GM18526 (cell line): ENCODE measurements around the gene ZNF541.

Experiments used
- POLR2A ChIP-seq: IDR thresholded peaks from 3 replicates; pipeline ENCODE4 v1.6.1; 2011; ENCODE audit not compliant: insufficient read length; ENCODE audit errors: extremely low read depth

ZNF541 gene

GRCh38 chr19:47569331-47569730, 3.6 kb downstream of the ZNF541 start:
- TF ChIP-seq POLR2A, result no peak

DNA sequence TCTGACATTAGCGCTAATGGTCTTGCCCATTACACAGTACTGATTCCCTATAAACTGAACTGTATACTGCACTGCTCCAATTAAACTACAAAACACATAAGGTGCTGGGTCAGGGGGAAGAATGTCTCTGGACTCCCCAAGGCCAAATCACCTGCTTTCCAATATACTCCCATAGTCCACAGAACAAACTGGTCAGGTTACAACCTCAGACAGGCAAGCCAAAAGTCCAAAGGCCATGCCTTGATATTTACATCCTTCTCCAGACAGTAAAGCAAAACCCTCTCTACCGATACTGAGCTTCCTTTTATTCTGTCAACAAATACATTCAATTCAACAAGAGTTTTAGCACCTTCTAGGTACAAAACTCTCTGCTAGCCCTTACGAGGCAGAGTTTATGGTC, 8.9 kb downstream of the ZNF541 start:
- TF ChIP-seq POLR2A, result no peak

DNA sequence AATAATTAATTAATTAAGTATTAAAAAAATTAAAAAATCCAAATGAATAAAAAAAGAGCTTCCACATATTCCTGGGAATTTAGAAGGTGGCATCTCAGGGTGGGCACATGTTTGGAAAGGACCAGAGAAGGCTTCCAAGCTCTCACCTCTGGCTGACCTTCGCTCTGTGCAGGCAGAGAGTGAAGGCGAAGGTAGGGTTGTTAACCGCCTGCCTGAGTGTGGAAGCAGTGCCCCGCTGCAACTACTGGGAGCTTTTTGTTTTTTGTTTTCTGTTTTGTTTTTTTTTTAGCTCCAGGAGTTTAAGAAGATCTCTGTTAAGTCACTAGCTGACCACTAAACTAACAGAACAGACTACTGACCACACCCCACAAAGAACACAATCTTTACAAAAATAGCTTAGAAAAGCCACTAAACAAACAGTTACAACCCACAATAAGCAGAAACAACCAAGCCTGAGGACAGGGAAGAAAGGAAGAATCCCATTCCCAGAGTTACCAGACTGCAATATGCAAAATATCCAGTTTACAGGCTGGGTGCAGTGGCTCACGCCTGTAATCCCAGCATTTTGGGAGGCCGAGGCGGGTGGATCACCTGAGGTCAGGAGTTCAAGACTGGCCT, 11.4 kb downstream of the ZNF541 start:
- no peak for TF ChIP-seq POLR2A

GRCh38 chr19:47560999-47561398, 11.9 kb downstream of the ZNF541 start:
- TF ChIP-seq POLR2A, result no peak

- TF ChIP-seq POLR2A, result no peak
Measured at GRCh38 chr19:47550129-47550528, 22.8 kb downstream of the ZNF541 start.

DNA sequence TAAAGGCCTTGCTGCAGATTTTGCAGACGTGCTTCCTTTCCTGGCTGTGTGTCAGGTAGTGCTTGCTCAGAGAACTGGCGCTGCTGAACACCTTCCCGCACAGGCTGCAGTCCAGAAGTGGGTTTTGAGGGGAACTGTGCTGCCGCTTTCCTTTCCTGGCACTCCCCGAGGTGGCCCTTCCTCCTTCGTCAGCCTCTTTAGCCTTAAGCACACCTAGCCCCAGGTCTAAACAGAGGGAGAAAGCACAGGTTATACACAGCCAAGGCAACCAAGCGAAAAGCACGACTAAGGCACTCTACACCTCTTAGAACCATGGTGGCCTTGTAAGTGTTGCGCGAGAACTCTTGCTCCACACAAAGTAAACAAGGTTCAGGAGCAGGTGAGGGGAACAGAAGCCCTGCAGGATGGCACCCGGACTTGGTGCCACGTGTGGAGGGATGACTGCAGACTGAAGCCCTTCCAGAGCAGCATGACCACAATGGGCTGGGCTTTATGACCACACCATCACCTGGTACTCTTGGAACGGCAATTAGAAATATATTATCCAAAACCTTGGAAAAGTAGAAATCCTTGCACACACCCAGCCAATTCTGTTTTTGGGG, 23.6 kb downstream of the ZNF541 start:
- no peak for TF ChIP-seq POLR2A

DNA sequence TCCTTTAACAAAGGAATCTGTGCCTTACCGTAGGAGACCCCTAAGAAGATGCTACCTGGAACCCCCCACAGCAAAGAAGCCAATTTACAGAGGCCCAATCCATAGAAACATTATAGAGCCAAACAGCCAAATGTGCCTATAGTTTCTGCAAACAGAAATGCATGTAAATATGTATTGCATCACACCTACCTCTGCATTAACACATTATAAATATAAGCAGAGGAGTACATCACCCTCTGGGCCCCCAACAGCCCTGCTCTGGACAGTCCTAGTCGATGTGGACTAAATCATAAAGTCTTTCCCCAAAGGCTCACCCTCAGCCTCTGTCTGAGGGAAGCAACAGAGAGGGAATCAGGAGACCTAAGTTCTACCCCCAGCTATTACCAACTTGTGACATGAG, 25.7 kb downstream of the ZNF541 start:
- TF ChIP-seq POLR2A, result no peak

- TF ChIP-seq POLR2A, result no peak
Measured at GRCh38 chr19:47545061-47545948, 27.6 kb downstream of the ZNF541 start.

DNA sequence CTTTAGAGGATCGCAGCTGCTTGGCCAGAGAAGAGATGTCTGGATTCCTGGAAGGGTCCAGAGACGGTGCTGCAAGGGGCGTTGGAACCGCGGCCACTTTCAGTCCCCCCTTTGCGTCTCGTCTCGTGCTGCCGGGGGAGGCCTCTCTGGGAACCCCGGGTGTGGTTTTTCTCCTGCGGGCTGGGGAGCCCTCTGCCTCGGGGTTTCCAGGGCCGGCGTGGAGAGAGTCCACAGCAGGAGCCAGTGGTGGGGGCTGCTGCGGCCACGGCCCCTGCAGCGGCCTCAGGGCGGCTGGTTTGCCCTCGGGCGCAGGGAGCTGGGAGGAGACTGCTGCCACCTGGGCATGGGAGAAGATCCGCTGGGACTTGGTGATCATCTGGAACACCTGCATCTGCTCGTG, 28.5 kb downstream of the ZNF541 start:
- TF ChIP-seq POLR2A, result no peak

DNA sequence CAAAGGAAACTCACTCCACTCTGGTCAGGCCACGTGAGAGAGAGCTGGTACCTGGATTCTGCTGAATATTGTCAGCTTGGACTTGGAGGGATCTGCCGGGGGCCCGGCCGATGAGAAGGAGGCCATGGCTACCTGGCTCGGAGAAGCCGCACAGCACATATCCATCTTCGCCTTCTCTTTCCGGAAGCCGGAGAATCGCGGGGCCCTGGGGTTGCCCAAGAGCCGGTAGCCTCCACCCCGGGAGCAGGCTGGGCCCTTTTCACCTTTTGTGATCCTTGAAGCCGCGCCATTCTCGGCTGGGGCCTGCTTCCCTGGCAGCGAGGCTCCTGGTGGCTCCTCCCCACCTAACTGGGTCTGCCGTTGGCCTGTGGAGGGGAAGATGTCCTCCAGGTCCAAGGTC, 28.9 kb downstream of the ZNF541 start:
- no peak for TF ChIP-seq POLR2A

DNA sequence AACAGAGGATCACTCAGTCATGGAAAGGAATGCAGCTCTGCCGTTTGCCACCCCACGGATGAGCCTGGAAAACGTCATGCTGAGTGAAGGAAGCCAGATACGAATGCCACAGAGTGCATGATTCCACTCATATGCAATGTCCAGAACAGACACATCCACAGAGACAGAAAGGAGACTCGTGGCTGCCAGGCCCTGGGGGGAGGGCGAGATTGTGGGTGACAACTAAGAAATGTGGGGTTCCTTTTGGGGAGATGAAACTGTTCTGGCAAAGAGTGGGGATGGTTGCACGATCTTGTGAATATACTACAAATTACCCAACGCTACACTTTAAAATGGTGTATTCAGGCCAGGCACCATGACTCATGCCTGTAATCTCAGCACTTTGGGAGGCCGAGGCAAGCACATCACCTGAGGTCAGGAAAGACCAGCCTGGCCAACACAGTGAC, 30.9 kb downstream of the ZNF541 start:
- TF ChIP-seq POLR2A, result no peak

- TF ChIP-seq POLR2A, result no peak
Measured at GRCh38 chr19:47541518-47541917, 31.4 kb downstream of the ZNF541 start.

GRCh38 chr19:47540748-47541147, 32.2 kb downstream of the ZNF541 start:
- TF ChIP-seq POLR2A, result no peak

GRCh38 chr19:47539747-47540311, 33.1 kb downstream of the ZNF541 start:
- no peak for TF ChIP-seq POLR2A

- no peak for TF ChIP-seq POLR2A
Measured at GRCh38 chr19:47538812-47539211, 34.1 kb downstream of the ZNF541 start.

DNA sequence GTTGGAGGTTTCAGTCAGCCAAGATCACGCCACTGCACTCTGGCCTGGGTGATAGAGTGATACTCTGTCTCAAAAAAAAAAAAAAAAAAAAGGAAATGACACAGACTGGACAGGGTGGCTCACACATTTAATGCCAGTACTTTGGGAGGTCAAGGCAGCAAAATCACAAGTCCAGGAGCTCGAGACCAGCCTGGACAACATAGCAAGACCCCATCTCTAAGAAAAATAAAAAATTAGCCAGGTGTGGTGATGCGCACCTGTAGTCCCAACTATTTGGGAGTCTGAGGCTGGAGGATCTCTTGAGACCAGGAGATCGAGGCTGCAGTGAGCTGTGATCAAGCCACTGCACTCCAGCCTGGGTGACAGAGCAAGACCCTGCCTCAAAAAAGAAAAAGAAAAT, 35.5 kb downstream of the ZNF541 start:
- no peak for TF ChIP-seq POLR2A
